Gastroesophageal sphincter (tissue), 4 donors: ENCODE measurements around the gene CEP162. TPM values are rescaled to one million over a fixed set of nuclear protein-coding genes. Genes with fewer than 3 reads are reported as not detected.
"Not testable (repeated sequence)": the region's sequence is repeated elsewhere in the genome, so short reads cannot be mapped to it uniquely, and the experiment has no call there.

Experiments
- ATAC-seq: fragments of 150-250 bp; one replicate; pipeline ENCODE4 v1.9.1; 2016; ENCODE audit warnings: mild to moderate bottlenecking, moderate library complexity
- H3K27ac ChIP-seq, 4 donors: fragments of 200-600 bp; sonication (generic) in 3 of 4; 1 replicate in 3 of 4; 2 replicates in 1 of 4; pipeline ENCODE4 v1.5.1; 2016 to 2019
- H3K27me3 ChIP-seq: fragments of 200-600 bp; sonication (generic); one replicate; pipeline ENCODE4 v1.5.1; 2019
- H3K36me3 ChIP-seq, 2 donors: fragments of 200-600 bp; sonication (generic); one replicate each; pipeline ENCODE4 v1.5.1; 2019; ENCODE audit warnings: control low read depth in 1 of 2
- H3K4me1 ChIP-seq, 3 donors: fragments of 200-600 bp; sonication (generic); 1 replicate in 2 of 3; 2 replicates in 1 of 3; pipeline ENCODE4 v1.5.1; 2016 to 2019; ENCODE audit warnings: control low read depth in 2 of 3
- H3K4me3 ChIP-seq, 2 donors: fragments of 200-600 bp; sonication (generic); one replicate each; pipeline ENCODE4 v1.5.1; 2019; ENCODE audit warnings: mild to moderate bottlenecking in 1 of 2, moderate library complexity in 1 of 2
- H3K9me3 ChIP-seq, 3 donors: fragments of 200-600 bp; sonication (generic); one replicate each; pipeline ENCODE4 v1.5.1; 2017 to 2019; ENCODE audit warnings: control low read depth in 2 of 3
- EP300 ChIP-seq: sonication (generic); formaldehyde crosslinking; IDR thresholded peaks from one replicate; pipeline ENCODE4 v1.6.1; 2017; ENCODE audit warnings: antibody characterized with exemption, mild to moderate bottlenecking
- POLR2A ChIP-seq, 2 donors: fragments of 450-650 bp; IDR thresholded peaks; one replicate each; pipeline ENCODE4 v1.6.1; 2017; ENCODE audit warnings: antibody characterized with exemption in 2 of 2, mild to moderate bottlenecking in 2 of 2, moderate library complexity in 1 of 2
- POLR2AphosphoS5 ChIP-seq: sonication (generic); formaldehyde crosslinking; IDR thresholded peaks from one replicate; pipeline ENCODE4 v1.6.1; 2017; ENCODE audit warnings: antibody characterized with exemption
- WGBS, 2 donors: methylation state at CpG; one replicate each; pipeline ENCODE4 v1.1.5; 2018; ENCODE audit warnings: low coverage in 1 of 2; 5-methylcytosine and 5-hydroxymethylcytosine counted together
- total RNA-seq, 4 donors: library from RNA; depleted of rRNA; stranded (reverse); fragments of >200 nt; gene quantifications; one replicate each; pipeline ENCODE4 v1.1.0, GENCODE V29; 2016
- TF ChIP-seq, protein P1 (sequence below), 4 experiments: fragments of 200-600 bp in 2 of 4; fragments of 450-650 bp in 2 of 4; sonication (generic) in 1 of 4; IDR thresholded peaks; one replicate each; pipeline ENCODE4 v1.5.1; 2017 to 2019; ENCODE audit warnings: antibody characterized with exemption in 4 of 4, mild to moderate bottlenecking in 2 of 4, moderate library complexity in 2 of 4

The CEP162 gene
- total RNA-seq, 4 donors from 2014 or later = 5.2 to 19.0 (median 9.5) TPM

DNA sequence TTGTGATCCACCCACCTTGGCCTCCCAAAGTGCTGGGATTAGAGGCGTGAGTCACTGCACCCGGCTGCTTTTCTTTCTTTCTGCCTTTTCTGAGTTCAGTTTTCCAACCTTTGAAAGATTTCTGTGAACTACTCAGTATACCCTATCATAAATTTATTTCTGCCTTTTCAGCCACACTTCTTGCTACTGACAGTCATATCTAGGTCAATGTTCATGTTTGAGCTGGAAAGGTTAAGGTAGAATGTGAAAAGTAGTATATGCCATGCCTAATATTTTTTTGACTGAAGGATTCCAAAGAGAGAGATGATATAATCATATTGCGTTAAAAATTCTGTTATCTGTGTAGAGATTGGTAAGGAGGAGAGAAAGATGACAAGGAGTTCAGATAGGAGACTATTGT, 25.9 kb upstream of the CEP162 start:
- H3K4me1 ChIP-seq = no peaks in the 10 kb centered on the region
- H3K36me3 ChIP-seq = no peaks in the 10 kb centered on the region
- ATAC-seq = no peak
- WGBS, 2 donors = 65 to 78% methylated on average over 3 of the region's 3 CpGs
- no peak for TF ChIP-seq POLR2A (IDR thresholded peaks at IDR 0.05)
- no peak for TF ChIP-seq EP300
- TF ChIP-seq POLR2AphosphoS5 = no peak
- TF ChIP-seq, protein P1, sequence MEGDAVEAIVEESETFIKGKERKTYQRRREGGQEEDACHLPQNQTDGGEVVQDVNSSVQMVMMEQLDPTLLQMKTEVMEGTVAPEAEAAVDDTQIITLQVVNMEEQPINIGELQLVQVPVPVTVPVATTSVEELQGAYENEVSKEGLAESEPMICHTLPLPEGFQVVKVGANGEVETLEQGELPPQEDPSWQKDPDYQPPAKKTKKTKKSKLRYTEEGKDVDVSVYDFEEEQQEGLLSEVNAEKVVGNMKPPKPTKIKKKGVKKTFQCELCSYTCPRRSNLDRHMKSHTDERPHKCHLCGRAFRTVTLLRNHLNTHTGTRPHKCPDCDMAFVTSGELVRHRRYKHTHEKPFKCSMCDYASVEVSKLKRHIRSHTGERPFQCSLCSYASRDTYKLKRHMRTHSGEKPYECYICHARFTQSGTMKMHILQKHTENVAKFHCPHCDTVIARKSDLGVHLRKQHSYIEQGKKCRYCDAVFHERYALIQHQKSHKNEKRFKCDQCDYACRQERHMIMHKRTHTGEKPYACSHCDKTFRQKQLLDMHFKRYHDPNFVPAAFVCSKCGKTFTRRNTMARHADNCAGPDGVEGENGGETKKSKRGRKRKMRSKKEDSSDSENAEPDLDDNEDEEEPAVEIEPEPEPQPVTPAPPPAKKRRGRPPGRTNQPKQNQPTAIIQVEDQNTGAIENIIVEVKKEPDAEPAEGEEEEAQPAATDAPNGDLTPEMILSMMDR (IDR thresholded peaks at IDR 0.05) = no peak
- H3K27ac ChIP-seq = no peak overlapping the region
- no peak overlapping the region for H3K4me3 ChIP-seq
- peaks cover 4% of the 10 kb centered on the region for H3K27me3 ChIP-seq
- H3K9me3 ChIP-seq = no peaks in the 10 kb centered on the region

DNA sequence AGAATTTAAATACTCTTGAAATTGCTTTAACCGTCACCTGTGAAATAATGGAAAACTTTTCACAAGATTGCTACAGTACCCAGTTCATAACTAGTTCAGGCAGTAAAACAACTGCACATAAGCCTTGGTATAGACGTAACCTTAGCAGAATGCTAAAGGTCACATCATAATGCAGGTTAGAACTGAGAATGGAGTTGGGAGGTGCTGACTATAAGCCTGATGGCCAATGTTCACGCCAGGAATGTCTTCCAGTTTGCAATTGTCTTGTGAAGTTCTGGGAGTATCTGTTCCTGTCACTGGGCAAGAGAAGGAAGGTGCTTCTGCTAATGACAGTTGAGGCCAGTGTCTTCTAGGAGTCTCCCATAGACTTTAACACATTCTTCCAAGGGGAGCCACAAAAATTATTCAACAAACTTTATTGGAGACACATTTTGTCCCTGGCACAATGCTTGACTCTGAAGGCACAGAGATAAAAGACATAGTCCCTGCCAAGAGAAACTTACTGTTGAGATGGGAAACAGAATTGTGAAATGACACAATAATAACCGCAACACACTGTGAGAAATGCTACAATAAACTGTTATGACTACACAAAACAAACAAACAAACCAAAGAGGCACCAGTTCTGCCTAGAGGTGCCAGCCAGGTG, 24.6 kb upstream of the CEP162 start:
- Histone ChIP-seq H3K27me3 (peaks cover 4% of the 10 kb centered on the region), H3K4me1 (no peaks in the 10 kb centered on the region), H3K4me3 (no peak overlapping the region), H3K36me3 (no peaks in the 10 kb centered on the region), H3K27ac (no peak overlapping the region), H3K9me3 (no peaks in the 10 kb centered on the region)
- 76 to 80% methylated on average over 1 to 4 of the region's 4 CpGs for WGBS, 2 donors
- TF ChIP-seq POLR2AphosphoS5 = no peak
- no peak for TF ChIP-seq EP300
- TF ChIP-seq, protein P1 (IDR thresholded peaks at IDR 0.05) = no peak
- TF ChIP-seq POLR2A (IDR thresholded peaks at IDR 0.05) = no peak
- no peak for ATAC-seq

GRCh38 chr6:84249724-84250123, 22.3 kb upstream of the CEP162 start:
- TF ChIP-seq POLR2AphosphoS5 (no peak), EP300 (no peak), POLR2A (IDR thresholded peaks at IDR 0.05) (no peak)
- TF ChIP-seq, protein P1 (IDR thresholded peaks at IDR 0.05) = no peak
- Histone ChIP-seq H3K4me1 (no peaks in the 10 kb centered on the region), H3K27ac (no peak overlapping the region), H3K27me3 (peaks cover 4% of the 10 kb centered on the region), H3K4me3 (no peak overlapping the region), H3K36me3 (no peaks in the 10 kb centered on the region), H3K9me3 (no peaks in the 10 kb centered on the region)
- WGBS, 2 donors = 29 to 51% methylated on average over 3 of the region's 3 CpGs
- no peak for ATAC-seq

DNA sequence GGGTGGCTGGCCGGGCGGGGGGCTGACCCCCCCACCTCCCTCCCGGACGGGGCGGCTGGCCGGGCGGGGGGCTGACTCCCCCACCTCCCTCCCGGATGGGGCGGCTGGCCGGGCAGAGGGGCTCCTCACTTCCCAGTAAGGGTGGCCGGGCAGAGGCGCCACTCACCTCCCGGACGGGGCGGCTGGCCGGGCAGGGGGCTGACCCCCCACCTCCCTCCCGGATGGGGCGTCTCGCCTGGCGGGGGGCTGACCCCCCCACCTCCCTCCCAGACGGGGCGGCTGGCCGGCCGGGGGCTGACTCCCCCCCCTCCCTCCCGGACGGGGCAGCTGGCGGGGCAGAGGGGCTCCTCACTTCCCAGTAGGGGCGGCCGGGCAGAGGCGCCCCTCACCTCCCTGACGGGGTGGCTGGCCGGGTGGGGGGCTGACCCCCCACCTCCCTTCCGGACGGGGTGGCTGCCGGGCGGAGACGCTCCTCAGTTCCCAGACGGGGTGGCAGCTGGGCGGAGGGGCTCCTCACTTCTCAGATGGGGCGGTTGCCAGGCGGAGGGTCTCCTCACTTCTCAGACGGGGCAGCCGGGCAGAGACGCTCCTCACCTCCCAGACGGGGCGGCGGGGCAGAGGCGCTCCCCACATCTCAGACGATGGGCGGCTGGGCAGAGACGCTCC, 17.1 kb upstream of the CEP162 start:
- no CpG with 5 or more reads among the region's 51 CpGs for WGBS, 2 donors
- not testable (repeated sequence) for H3K9me3 ChIP-seq, ATAC-seq, H3K4me1 ChIP-seq, H3K36me3 ChIP-seq, H3K4me3 ChIP-seq, H3K27ac ChIP-seq, H3K27me3 ChIP-seq

- Histone ChIP-seq H3K4me3 (no peak overlapping the region), H3K27me3 (no peaks in the 10 kb centered on the region), H3K4me1 (no peaks in the 10 kb centered on the region), H3K36me3 (no peaks in the 10 kb centered on the region), H3K9me3 (peaks cover 0 to 1% (median 0%) of the 10 kb centered on the region in 3 donors), H3K27ac (no peak overlapping the region)
- ATAC-seq = no peak
- 89 to 94% methylated on average over 1 of the region's 1 CpG for WGBS, 2 donors
- no peak for TF ChIP-seq POLR2A (IDR thresholded peaks at IDR 0.05)
- no peak for TF ChIP-seq EP300
- no peak for TF ChIP-seq POLR2AphosphoS5
- TF ChIP-seq, protein P1 (IDR thresholded peaks at IDR 0.05) = no peak
These were observed 15.8 kb upstream of the CEP162 start for GRCh38 chr6:84243240-84243639.
